ENCODE measurements around the gene FREM2. TPM values are rescaled to one million over a fixed set of nuclear protein-coding genes. Genes with fewer than 3 reads are reported as not detected.

The FREM2 gene
- total and polyA plus RNA-seq, 2 of the 4 experiments (the other 2 are of a cell fraction), result not detected

GRCh38 chr13:38777347-38778119 is 90.7 kb downstream of the FREM2 start:
- WGBS, 2 experiments (ENCODE audit: extremely low coverage in 2 of 2, insufficient read length in 1 of 2), result no CpG with 5 or more reads among the region's 6 CpGs

More at GRCh38 chr13:38777347-38778119, 90.7 kb downstream of the FREM2 start:
- H4K20me1 ChIP-seq (ENCODE audit: insufficient read depth, low read length), result no peaks in the 10 kb centered on the region
- no peak overlapping the region for H2BK20ac ChIP-seq (ENCODE audit: low read depth, low read length)
- H3K18ac ChIP-seq (ENCODE audit: low read depth, low read length), result no peak overlapping the region
- no peak overlapping the region for H4K8ac ChIP-seq (ENCODE audit: low read depth in 2 of 2, low read length in 2 of 2)
- CTCF ChIA-PET, result no interaction called here
- H2AFZ ChIP-seq (replicated peaks; ENCODE audit: low read length, poor library complexity), result no peak overlapping the region
- H3K36me3 ChIP-seq (ENCODE audit: control insufficient read depth, insufficient read depth, low read length), result no peaks in the 10 kb centered on the region
- no peak overlapping the region for H3K23ac ChIP-seq (ENCODE audit: low read depth, low read length)
- BruUV-seq (replicated peaks), result no TSS peak
- intact Hi-C loops (cut with micrococcal nuclease) (no loop called here), in situ Hi-C loops (cut with MboI; ENCODE audit: low sequenced_read_pairs) (no loop called here), dilution Hi-C loops (cut with HindIII; ENCODE audit: low sequenced_read_pairs, unreplicated experiment) (no loop called here)
- no peaks in the 10 kb centered on the region for H3K9me3 ChIP-seq (ENCODE audit: control insufficient read depth, insufficient read depth, low read length)
- no peaks in the 10 kb centered on the region for H3K4me1 ChIP-seq (ENCODE audit: control insufficient read depth, insufficient read depth, low read length)
- no peaks in the 10 kb centered on the region for H3K9me1 ChIP-seq (ENCODE audit: insufficient read depth, low read length)
- H4K5ac ChIP-seq (ENCODE audit: low read depth, low read length), result no peak overlapping the region
- no peak overlapping the region for H2BK15ac ChIP-seq (ENCODE audit: low read depth, low read length)
- no peak overlapping the region for H2BK5ac ChIP-seq (ENCODE audit: low read depth, low read length, poor library complexity, severe bottlenecking)
- no peak overlapping the region for H4K91ac ChIP-seq (ENCODE audit: insufficient read depth, low read depth, low read length)
- H3K9ac ChIP-seq (ENCODE audit: low read depth, low read length), result no peak overlapping the region
- H2AK5ac ChIP-seq (ENCODE audit: low read depth, low read length), result no peak overlapping the region
- ATAC-seq (ENCODE audit: low read depth), result no peak
- H3K4me3 ChIP-seq (ENCODE audit: insufficient read depth, low read depth, low read length), result no peak overlapping the region
- H3K79me1 ChIP-seq (ENCODE audit: low read depth in 1 of 2, low read length in 2 of 2), result no peaks in the 10 kb centered on the region
- TF ChIP-seq SMC3 (IDR thresholded peaks at IDR 0.05; ENCODE audit: low read depth, low read length) (no peak), FOS (IDR thresholded peaks at IDR 0.05; ENCODE audit: low read depth, low read length) (no peak), ELK1 (IDR thresholded peaks at IDR 0.05; ENCODE audit: borderline replicate concordance, low read depth, low read length) (no peak)
- POLR2A ChIA-PET (ENCODE audit: unreplicated experiment), result no interaction called here
- H3K4ac ChIP-seq (ENCODE audit: low read depth, low read length), result no peak overlapping the region
- H3K14ac ChIP-seq (replicated peaks; ENCODE audit: low read depth, low read length), result no peak overlapping the region
- no peak overlapping the region for H2AK9ac ChIP-seq (replicated peaks; ENCODE audit: low read depth, low read length, poor library complexity)
- DNase-seq, result no peak
- H3K27ac ChIP-seq (ENCODE audit: insufficient read depth, low read length), result no peak overlapping the region
- no peak overlapping the region for H2BK120ac ChIP-seq (ENCODE audit: low read depth, low read length)
- no peak overlapping the region for H3K4me2 ChIP-seq (ENCODE audit: low read depth, low read length)
- H3K27me3 ChIP-seq (ENCODE audit: control insufficient read depth, insufficient read depth, low read length), result no peaks in the 10 kb centered on the region
- no peak overlapping the region for H3K56ac ChIP-seq (ENCODE audit: extremely low read depth, insufficient read depth, low read length)

Measured in IMR-90 (cell line).